Measurements from ENCODE around the gene MLF2. TPM values are rescaled to one million over a fixed set of nuclear protein-coding genes. Genes with fewer than 3 reads are reported as not detected.
A peak's percentile ranks its signal among the peaks of the same experiment; 100 is the strongest.

Gene MLF2
- total and polyA plus RNA-seq, 9 of the 15 experiments (the other 6 are each of a cell fraction or from before 2014, with no cell fraction given): 11.4 to 190 (median 139) TPM

- TF ChIP-seq TOE1 (IDR thresholded peaks at IDR 0.05; ENCODE audit: borderline replicate concordance) (no peak), TOE1 (CRISPR knock-in tag; IDR thresholded peaks at IDR 0.05; ENCODE audit: borderline replicate concordance, low read depth) (no peak), TARDBP (IDR thresholded peaks at IDR 0.05) (no peak), POLR3G (IDR thresholded peaks at IDR 0.05; ENCODE audit: extremely low read depth, insufficient read length, insufficient replicate concordance) (no peak), CREB5 (CRISPR knock-in tag; IDR thresholded peaks at IDR 0.05) (no peak), SMAD4 (CRISPR knock-in tag; conservative IDR thresholded peaks at IDR 0.05) (peak; percentile 44), CHD4 (IDR thresholded peaks at IDR 0.05; ENCODE audit: insufficient read depth, insufficient replicate concordance, low read depth, low read length, poor library complexity, severe bottlenecking) (no peak), PCBP1 (IDR thresholded peaks at IDR 0.05; ENCODE audit: low read depth, low read length, poor library complexity, severe bottlenecking) (no peak), ZBTB17 (CRISPR knock-in tag; IDR thresholded peaks at IDR 0.05) (no peak), SREBF1 (IDR thresholded peaks at IDR 0.05; ENCODE audit: borderline replicate concordance, low read depth, low read length) (no peak), JUN (IDR thresholded peaks at IDR 0.05; ENCODE audit: borderline replicate concordance, low read depth, low read length) (0 out of 2 replicates have a peak, but pooled peaks have one; percentile 11), JUN (CRISPR knock-in tag; IDR thresholded peaks at IDR 0.05; ENCODE audit: borderline replicate concordance) (no peak), ZNF280B (CRISPR knock-in tag; IDR thresholded peaks at IDR 0.05) (no peak), MAZ (CRISPR knock-in tag; conservative IDR thresholded peaks at IDR 0.05 in 1 of 2, IDR thresholded peaks at IDR 0.05 in 1 of 2) (peak; percentile 63 to 84), BCOR (IDR thresholded peaks at IDR 0.05) (no peak), ARID3A (IDR thresholded peaks at IDR 0.05; ENCODE audit: borderline replicate concordance, low read depth, low read length) (no peak), ZNF644 (tag; IDR thresholded peaks at IDR 0.05; ENCODE audit: low read depth) (no peak), CTCFL (IDR thresholded peaks at IDR 0.05; ENCODE audit: borderline replicate concordance, insufficient read depth, low read depth, low read length, poor library complexity, severe bottlenecking) (peak; percentile 78), DNMT1 (IDR thresholded peaks at IDR 0.05) (no peak), CBX8 (IDR thresholded peaks at IDR 0.05; ENCODE audit: borderline replicate concordance, extremely low read depth, low read depth, low read length, poor library complexity, severe bottlenecking) (no peak)
These were observed 13.9 kb upstream of the MLF2 start (continued) for GRCh38 chr12:6766651-6767349.

All from K562 (cell line).